Pancreas (tissue), 10 donors: ENCODE results near the gene CCDC27. TPM values are rescaled to one million over a fixed set of nuclear protein-coding genes. Genes with fewer than 3 reads are reported as not detected.

Experiments
- ATAC-seq, 4 donors: fragments of 200-7000 bp; cut with Tn5 transposase; one replicate each; pipeline versions ENCODE4 v1.8.0 to v1.9.1; 2020; ENCODE audit warnings: mild to moderate bottlenecking in 4 of 4, moderate library complexity in 4 of 4
- DNase-seq, 6 donors: peaks; one replicate each; pipeline ENCODE4 v3.0.0-alpha.2; 2020
- FAIRE-seq: peaks from 2 replicates; lab custom pipeline; 2012; peaks lifted over from hg19 to GRCh38; lab: Jason Lieb, UNC
- H3K27ac ChIP-seq, 4 donors: fragments of 200-600 bp; sonication (generic); 1 replicate in 3 of 4; 2 replicates in 1 of 4; pipeline versions ENCODE4 v1.5.0 to v1.8.0; 2020
- H3K27me3 ChIP-seq, 4 donors: fragments of 200-600 bp; one replicate each; pipeline ENCODE4 v1.8.0; 2021
- H3K36me3 ChIP-seq, 3 donors: fragments of 200-600 bp; sonication (generic) in 1 of 3; one replicate each; pipeline versions ENCODE4 v1.5.0 to v1.8.0; 2020 to 2021
- H3K4me1 ChIP-seq, 3 donors: fragments of 200-600 bp; one replicate each; pipeline ENCODE4 v1.8.0; 2021
- H3K4me3 ChIP-seq, 4 donors: fragments of 200-600 bp; sonication (generic) in 2 of 4; one replicate each; pipeline versions ENCODE4 v1.5.0 to v1.8.0; 2020 to 2021
- H3K9me3 ChIP-seq, 4 donors: fragments of 200-600 bp; one replicate each; pipeline ENCODE4 v1.8.0; 2021
- WGBS, 2 donors: extraction: QIAGEN DNeasy Blood & Tissue Kit; methylation state at CpG; one replicate each; pipeline ENCODE4 v1.1.7; 2013; 5-methylcytosine and 5-hydroxymethylcytosine counted together
- intact Hi-C, 3 donors: fragments of 100-400 bp; cut with DNase I; formaldehyde crosslinking; loops; one replicate each; pipeline versions ENCODE4 v1.11.1 to v1.14.2; 2022
- polyA plus RNA-seq, 2 donors: library from polyadenylated mRNA; stranded (reverse); fragments of 200-250 nt; gene quantifications; one replicate each; pipeline ENCODE4 v1.2.3, GENCODE V29; 2013
- total RNA-seq, 6 donors: library from RNA; stranded (reverse); fragmentation: NEBNext Ultra II Directional in 4 of 6; extraction: Animal tissue kit (Norgen Biotek cat#: 25700) in 4 of 6; gene quantifications; one replicate each; pipeline versions ENCODE4 v1.2.1 to v1.2.4, GENCODE V29; 2021 to 2023
- TF ChIP-seq, protein P1 (sequence below), 4 donors: fragments of 200-600 bp; sonication (generic) in 3 of 4; IDR thresholded peaks; one replicate each; pipeline versions ENCODE4 v1.5.0 to v1.8.0; 2021; ENCODE audit warnings: antibody characterized with exemption in 4 of 4
- donor health status: healthy with polysubstance abuse.
- donor health status: DM: no; HTN: no; CAD: no; lungs with moderate emphysema.
- donor health status: DM: no; HTN: no; CAD: no.
- donor health status: control.
- donor health status: control.
- donor health status: Bipolar disorder and iron deficiency.
- donor health status: DM: yes; HTN: yes; CAD: no.
- donor health status: DM: no; HTN: no; CAD: no.
- donor health status: DM: no; HTN: no; CAD: no.
- donor health status: DM: yes; HTN: yes; CAD: no.

CCDC27 gene
- total and polyA plus RNA-seq, 8 donors, result 0.04 TPM; not detected in 7

- ATAC-seq (no peak), DNase-seq (peak in 2 of 6 donors; percentile 23 to 44), FAIRE-seq (no peak)
- Histone ChIP-seq H3K9me3 (no peaks in the 10 kb centered on the region), H3K4me1 (no peaks in the 10 kb centered on the region), H3K4me3 (no peak overlapping the region), H3K27me3 (no peaks in the 10 kb centered on the region), H3K27ac (no peak overlapping the region), H3K36me3 (peaks cover 3 to 75% (median 30%) of the 10 kb centered on the region in 3 donors)
- WGBS, 2 donors, result 91 to 94% methylated on average over 30 of the region's 30 CpGs
- intact Hi-C loops, result no loop called here
- TF ChIP-seq, protein P1, sequence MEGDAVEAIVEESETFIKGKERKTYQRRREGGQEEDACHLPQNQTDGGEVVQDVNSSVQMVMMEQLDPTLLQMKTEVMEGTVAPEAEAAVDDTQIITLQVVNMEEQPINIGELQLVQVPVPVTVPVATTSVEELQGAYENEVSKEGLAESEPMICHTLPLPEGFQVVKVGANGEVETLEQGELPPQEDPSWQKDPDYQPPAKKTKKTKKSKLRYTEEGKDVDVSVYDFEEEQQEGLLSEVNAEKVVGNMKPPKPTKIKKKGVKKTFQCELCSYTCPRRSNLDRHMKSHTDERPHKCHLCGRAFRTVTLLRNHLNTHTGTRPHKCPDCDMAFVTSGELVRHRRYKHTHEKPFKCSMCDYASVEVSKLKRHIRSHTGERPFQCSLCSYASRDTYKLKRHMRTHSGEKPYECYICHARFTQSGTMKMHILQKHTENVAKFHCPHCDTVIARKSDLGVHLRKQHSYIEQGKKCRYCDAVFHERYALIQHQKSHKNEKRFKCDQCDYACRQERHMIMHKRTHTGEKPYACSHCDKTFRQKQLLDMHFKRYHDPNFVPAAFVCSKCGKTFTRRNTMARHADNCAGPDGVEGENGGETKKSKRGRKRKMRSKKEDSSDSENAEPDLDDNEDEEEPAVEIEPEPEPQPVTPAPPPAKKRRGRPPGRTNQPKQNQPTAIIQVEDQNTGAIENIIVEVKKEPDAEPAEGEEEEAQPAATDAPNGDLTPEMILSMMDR (IDR thresholded peaks at IDR 0.05), result no peak
These were observed 31.6 kb downstream of the CCDC27 start for GRCh38 chr1:3783651-3784474.

GRCh38 chr1:3785045-3785444 is 32.8 kb downstream of the CCDC27 start:
- no peak overlapping the region for H3K27ac ChIP-seq
- H3K27me3 ChIP-seq, result no peaks in the 10 kb centered on the region
- H3K9me3 ChIP-seq, result no peaks in the 10 kb centered on the region
- peaks cover 3 to 69% (median 30%) of the 10 kb centered on the region in 3 donors for H3K36me3 ChIP-seq
- intact Hi-C loops, result no loop called here
- DNase-seq (peak in 2 of 6 donors; percentile 45 to 55), ATAC-seq (peak in 1 of 4 donors; percentile 17), FAIRE-seq (no peak)
- TF ChIP-seq, protein P1 (IDR thresholded peaks at IDR 0.05), result no peak
- H3K4me1 ChIP-seq, result no peaks in the 10 kb centered on the region
- 68 to 70% methylated on average over 13 of the region's 13 CpGs for WGBS, 2 donors
- H3K4me3 ChIP-seq, result no peak overlapping the region

DNA sequence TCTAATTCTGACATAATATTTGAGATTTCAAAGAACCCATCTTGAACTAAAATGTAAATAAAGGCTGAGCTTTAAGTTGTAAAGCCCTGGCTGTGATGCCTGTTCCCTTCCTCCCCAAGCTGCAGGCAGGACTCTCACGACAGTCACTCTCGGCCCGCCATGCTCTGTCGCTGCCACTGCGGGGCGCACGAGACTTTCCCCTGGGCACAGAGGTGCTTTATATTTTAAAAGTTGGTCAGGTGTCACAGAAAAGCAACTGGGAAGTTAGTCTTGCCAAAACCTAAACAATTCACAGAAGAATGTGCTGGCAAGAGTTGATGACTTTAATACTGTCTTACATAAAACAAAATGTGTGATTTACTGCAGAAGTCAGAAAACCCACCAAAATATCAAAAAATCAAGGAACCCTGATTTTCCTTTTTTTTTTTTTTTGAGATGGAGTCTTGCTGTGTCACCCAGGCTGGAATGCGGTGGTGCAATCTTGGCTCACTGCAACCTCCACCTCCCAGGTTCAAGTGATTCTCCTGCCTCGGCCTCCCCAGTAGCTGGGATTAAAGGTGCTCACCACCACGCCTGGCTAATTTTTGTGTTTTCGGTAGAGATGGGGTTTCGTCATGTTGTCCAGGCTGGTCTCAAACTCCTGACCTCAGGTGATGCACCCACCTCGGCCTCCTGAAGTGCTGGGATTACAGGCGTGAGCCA is 33.4 kb downstream of the CCDC27 start:
- intact Hi-C loops, result no loop called here
- Histone ChIP-seq H3K27me3 (no peaks in the 10 kb centered on the region), H3K27ac (no peak overlapping the region), H3K4me1 (no peaks in the 10 kb centered on the region), H3K4me3 (no peak overlapping the region), H3K9me3 (no peaks in the 10 kb centered on the region), H3K36me3 (peaks cover 3 to 64% (median 30%) of the 10 kb centered on the region in 3 donors)
- no peak for FAIRE-seq
- peak in 2 of 6 donors; percentile 20 to 51 for DNase-seq
- ATAC-seq, result peak in 1 of 4 donors; percentile 42
- TF ChIP-seq, protein P1 (IDR thresholded peaks at IDR 0.05), result no peak
- WGBS, 2 donors, result 77 to 88% methylated on average over 14 of the region's 14 CpGs

DNA sequence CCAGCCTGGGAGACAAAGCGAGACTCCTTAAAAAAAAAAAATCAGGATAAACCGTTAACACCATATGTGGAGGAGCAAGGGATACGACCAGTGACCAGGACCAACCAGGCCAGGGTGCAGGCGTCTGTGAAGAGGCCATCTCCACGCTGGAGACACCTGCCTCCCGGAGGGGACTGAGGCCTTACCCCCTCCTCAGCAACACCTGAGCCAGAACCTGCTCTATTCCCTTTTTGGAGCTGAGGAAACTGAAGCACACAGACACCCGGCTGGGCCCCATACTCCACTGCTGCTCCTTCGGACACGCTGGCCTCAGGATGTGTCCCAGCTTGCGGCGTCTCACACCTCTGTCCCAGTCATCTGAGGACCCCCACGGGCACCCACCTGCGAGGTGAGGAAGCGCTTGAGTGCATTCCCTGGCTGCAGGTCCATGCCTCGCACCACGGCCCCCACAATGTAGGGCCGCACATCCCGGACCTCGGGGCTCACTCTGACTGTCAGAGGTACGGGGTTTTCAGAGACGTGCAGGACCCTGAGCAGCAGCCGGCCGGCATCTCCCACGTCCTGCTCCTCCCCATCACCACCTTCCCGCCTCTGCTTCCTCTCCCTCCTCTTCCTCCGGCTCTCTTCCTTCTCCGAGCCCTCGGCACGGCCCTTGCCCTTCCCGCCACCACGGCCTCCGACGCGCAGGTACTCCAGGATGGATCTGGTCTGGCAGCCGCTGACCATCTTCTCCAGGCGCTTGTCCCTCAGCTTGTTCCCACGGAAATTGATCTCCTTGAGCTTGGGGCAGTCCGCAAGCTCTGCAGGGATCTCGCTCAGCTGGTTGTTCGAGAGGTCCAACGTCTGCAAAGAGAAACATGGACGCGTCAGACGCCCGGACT is 34.5 kb downstream of the CCDC27 start:
- H3K4me1 ChIP-seq, result no peaks in the 10 kb centered on the region
- no peak for FAIRE-seq
- TF ChIP-seq, protein P1 (IDR thresholded peaks at IDR 0.05), result no peak
- no peaks in the 10 kb centered on the region for H3K27me3 ChIP-seq
- no peak overlapping the region for H3K4me3 ChIP-seq
- H3K27ac ChIP-seq, result no peak overlapping the region
- 89 to 91% methylated on average over 45 of the region's 45 CpGs for WGBS, 2 donors
- ATAC-seq, result no peak
- H3K9me3 ChIP-seq, result no peaks in the 10 kb centered on the region
- H3K36me3 ChIP-seq, result peaks cover 0 to 53% (median 23%) of the 10 kb centered on the region in 3 donors
- DNase-seq, result peak in 2 of 6 donors; percentile 35 to 61
- intact Hi-C loops, result no loop called here
